Measurements from ENCODE around the gene ALDH3A2.
"Not testable (repeated sequence)": the region's sequence is repeated elsewhere in the genome, so short reads cannot be mapped to it uniquely, and the experiment has no call there.

The ALDH3A2 gene

GRCh38 chr17:19678581-19679453 lies 30.3 kb downstream of the ALDH3A2 start:
- Histone ChIP-seq H3K36me3 (ENCODE audit: insufficient read depth, insufficient read length, low read length) (peaks cover 48% of the 10 kb centered on the region), H3K9me3 (ENCODE audit: insufficient read depth, low read length) (peaks cover 73% of the 10 kb centered on the region)
- TF ChIP-seq ZNF274 (IDR thresholded peaks at IDR 0.05; ENCODE audit: low read depth, low read length): no peak
- no peak for TF ChIP-seq YY1 (IDR thresholded peaks at IDR 0.05; ENCODE audit: insufficient read depth, insufficient read length)
- TF ChIP-seq SUZ12 (IDR thresholded peaks at IDR 0.05; ENCODE audit: extremely low read depth, insufficient read depth, insufficient read length): no peak

GRCh38 chr17:19683117-19683516 lies 34.6 kb downstream of the ALDH3A2 start:
- Histone ChIP-seq H3K9me3 (ENCODE audit: insufficient read depth, low read length) (peaks cover 38% of the 10 kb centered on the region), H3K27me3 (ENCODE audit: insufficient read depth, insufficient read length) (no peaks in the 10 kb centered on the region), H3K4me3 (ENCODE audit: insufficient read length, low read depth) (no peak overlapping the region), H3K36me3 (ENCODE audit: insufficient read depth, insufficient read length, low read length) (peaks cover 19% of the 10 kb centered on the region), H3K9ac (ENCODE audit: insufficient read length, low read depth) (no peak overlapping the region), H3K4me1 (ENCODE audit: insufficient read depth, insufficient read length) (no peaks in the 10 kb centered on the region)
- TF ChIP-seq YY1 (IDR thresholded peaks at IDR 0.05; ENCODE audit: insufficient read depth, insufficient read length): no peak
- TF ChIP-seq SUZ12 (IDR thresholded peaks at IDR 0.05; ENCODE audit: extremely low read depth, insufficient read depth, insufficient read length): no peak
- no peak for TF ChIP-seq ZNF274 (IDR thresholded peaks at IDR 0.05; ENCODE audit: low read depth, low read length)
- DNase-seq (ENCODE audit: low read depth, low spot score): no peak

More at GRCh38 chr17:19678581-19679453, 30.3 kb downstream of the ALDH3A2 start:
- Histone ChIP-seq H3K27me3 (ENCODE audit: insufficient read depth, insufficient read length) (no peaks in the 10 kb centered on the region), H3K9ac (ENCODE audit: insufficient read length, low read depth) (no peak overlapping the region), H3K4me3 (ENCODE audit: insufficient read length, low read depth) (no peak overlapping the region), H3K4me1 (ENCODE audit: insufficient read depth, insufficient read length) (no peaks in the 10 kb centered on the region)
- no peak for DNase-seq (ENCODE audit: low read depth, low spot score)

- H3K4me1 ChIP-seq (ENCODE audit: insufficient read depth, insufficient read length); DNase-seq (ENCODE audit: low read depth, low spot score); H3K27me3 ChIP-seq (ENCODE audit: insufficient read depth, insufficient read length); H3K4me3 ChIP-seq (ENCODE audit: insufficient read length, low read depth); H3K36me3 ChIP-seq (ENCODE audit: insufficient read depth, insufficient read length, low read length); H3K9ac ChIP-seq (ENCODE audit: insufficient read length, low read depth): not testable (repeated sequence)
- peaks cover 19% of the 10 kb centered on the region; the same call in 1 of the 2 replicates for H3K9me3 ChIP-seq (ENCODE audit: insufficient read depth, low read length)
These were observed 36.5 kb downstream of the ALDH3A2 start for GRCh38 chr17:19684909-19685580.

- no peaks in the 10 kb centered on the region for H3K27me3 ChIP-seq (ENCODE audit: insufficient read depth, insufficient read length)
- no peak overlapping the region for H3K4me3 ChIP-seq (ENCODE audit: insufficient read length, low read depth)
- peaks cover 19% of the 10 kb centered on the region; the same call in 1 of the 2 replicates for H3K9me3 ChIP-seq (ENCODE audit: insufficient read depth, low read length)
- no peak overlapping the region for H3K9ac ChIP-seq (ENCODE audit: insufficient read length, low read depth)
- peaks cover 3% of the 10 kb centered on the region for H3K36me3 ChIP-seq (ENCODE audit: insufficient read depth, insufficient read length, low read length)
- TF ChIP-seq SUZ12 (IDR thresholded peaks at IDR 0.05; ENCODE audit: extremely low read depth, insufficient read depth, insufficient read length) (no peak), YY1 (IDR thresholded peaks at IDR 0.05; ENCODE audit: insufficient read depth, insufficient read length) (no peak), ZNF274 (IDR thresholded peaks at IDR 0.05; ENCODE audit: low read depth, low read length) (no peak)
- DNase-seq (ENCODE audit: low read depth, low spot score): no peak
- H3K4me1 ChIP-seq (ENCODE audit: insufficient read depth, insufficient read length): no peaks in the 10 kb centered on the region
These were observed 38.0 kb downstream of the ALDH3A2 start for GRCh38 chr17:19686400-19687090.

GRCh38 chr17:19702217-19702641 lies 53.7 kb downstream of the ALDH3A2 start:
- peaks cover 26% of the 10 kb centered on the region for H3K4me1 ChIP-seq (ENCODE audit: insufficient read depth, insufficient read length)
- H3K9ac ChIP-seq (ENCODE audit: insufficient read length, low read depth): no peak overlapping the region
- no peak for TF ChIP-seq SUZ12 (IDR thresholded peaks at IDR 0.05; ENCODE audit: extremely low read depth, insufficient read depth, insufficient read length)
- no peak for TF ChIP-seq YY1 (IDR thresholded peaks at IDR 0.05; ENCODE audit: insufficient read depth, insufficient read length)
- TF ChIP-seq ZNF274 (IDR thresholded peaks at IDR 0.05; ENCODE audit: low read depth, low read length): no peak
- no peaks in the 10 kb centered on the region for H3K36me3 ChIP-seq (ENCODE audit: insufficient read depth, insufficient read length, low read length)
- no peaks in the 10 kb centered on the region for H3K27me3 ChIP-seq (ENCODE audit: insufficient read depth, insufficient read length)
- no peak overlapping the region for H3K4me3 ChIP-seq (ENCODE audit: insufficient read length, low read depth)
- no peaks in the 10 kb centered on the region for H3K9me3 ChIP-seq (ENCODE audit: insufficient read depth, low read length)
- DNase-seq (ENCODE audit: low read depth, low spot score): no peak

GRCh38 chr17:19703106-19703827 lies 54.7 kb downstream of the ALDH3A2 start:
- H3K27me3 ChIP-seq (ENCODE audit: insufficient read depth, insufficient read length): no peaks in the 10 kb centered on the region
- H3K36me3 ChIP-seq (ENCODE audit: insufficient read depth, insufficient read length, low read length): no peaks in the 10 kb centered on the region
- no peak for DNase-seq (ENCODE audit: low read depth, low spot score)
- peaks cover 28% of the 10 kb centered on the region for H3K4me1 ChIP-seq (ENCODE audit: insufficient read depth, insufficient read length)
- no peak overlapping the region for H3K9ac ChIP-seq (ENCODE audit: insufficient read length, low read depth)
- H3K9me3 ChIP-seq (ENCODE audit: insufficient read depth, low read length): no peaks in the 10 kb centered on the region
- H3K4me3 ChIP-seq (ENCODE audit: insufficient read length, low read depth): no peak overlapping the region
- TF ChIP-seq YY1 (IDR thresholded peaks at IDR 0.05; ENCODE audit: insufficient read depth, insufficient read length): no peak
- no peak for TF ChIP-seq SUZ12 (IDR thresholded peaks at IDR 0.05; ENCODE audit: extremely low read depth, insufficient read depth, insufficient read length)
- no peak for TF ChIP-seq ZNF274 (IDR thresholded peaks at IDR 0.05; ENCODE audit: low read depth, low read length)
